Chondrocyte (in vitro differentiated cells): ENCODE results near the gene RASSF5. TPM values are rescaled to one million over a fixed set of nuclear protein-coding genes. Genes with fewer than 3 reads are reported as not detected.

ENCODE experiments used
- DNase-seq: peaks from one replicate; pipeline ENCODE4 v3.0.0; 2021; ENCODE audit warnings: mixed read lengths, low spot score
- H3K27ac Mint-ChIP-seq: one replicate; pipeline ENCODE4 v1.8.0; 2021; ENCODE audit warnings: mild to moderate bottlenecking, moderate library complexity, mixed read lengths; ENCODE audit not compliant: unreplicated experiment
- H3K27me3 Mint-ChIP-seq: 2 replicates; pipeline ENCODE4 v1.8.0; 2021; ENCODE audit warnings: low read depth, mixed read lengths
- H3K36me3 Mint-ChIP-seq: 2 replicates; pipeline ENCODE4 v1.8.0; 2021; ENCODE audit warnings: low read depth, mixed read lengths
- H3K4me1 Mint-ChIP-seq: 2 replicates; pipeline ENCODE4 v1.8.0; 2021; ENCODE audit warnings: low read depth, mild to moderate bottlenecking, mixed read lengths
- H3K4me3 Mint-ChIP-seq: one replicate; pipeline ENCODE4 v1.8.0; 2021; ENCODE audit warnings: mild to moderate bottlenecking, moderate library complexity, mixed read lengths; ENCODE audit not compliant: unreplicated experiment
- H3K9me3 Mint-ChIP-seq: 2 replicates; pipeline ENCODE4 v1.8.0; 2021; ENCODE audit warnings: low read depth, mixed read lengths
- total RNA-seq: library from RNA; stranded (reverse); gene quantifications from 3 replicates; pipeline ENCODE4 v1.2.1, GENCODE V29; 2021
- TF ChIP-seq, protein P1 (sequence below): fragments of 200-600 bp; sonication (generic); IDR thresholded peaks from 2 replicates; pipeline ENCODE4 v1.5.0; 2021; ENCODE audit warnings: antibody characterized with exemption, mild to moderate bottlenecking, moderate library complexity

Gene RASSF5
- total RNA-seq, 1 donor from 2014 or later: 0.27 TPM

DNA sequence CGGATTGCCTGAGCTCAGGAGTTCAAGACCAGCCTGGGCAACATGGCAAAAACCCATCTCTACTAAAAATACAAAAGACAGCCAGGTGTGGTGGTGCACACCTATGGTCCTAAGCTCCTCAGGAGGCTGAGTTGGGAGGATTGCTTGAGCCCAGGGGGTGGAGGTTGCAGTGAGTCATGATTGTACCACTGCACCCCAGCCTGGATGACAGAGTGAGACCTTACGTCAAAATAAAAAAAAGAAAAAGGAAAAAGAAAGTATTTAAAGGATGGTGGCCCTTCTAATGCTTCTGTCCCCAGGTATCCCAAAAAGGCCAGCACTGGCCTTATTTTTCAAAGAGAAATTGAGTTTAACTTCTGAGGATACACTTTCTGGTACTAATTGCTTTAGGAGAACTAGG, 35.3 kb upstream of the RASSF5 start:
- H3K27ac Mint-ChIP-seq: peak overlapping the region; percentile 51
- H3K9me3 Mint-ChIP-seq: no peaks in the 10 kb centered on the region
- TF ChIP-seq, protein P1, sequence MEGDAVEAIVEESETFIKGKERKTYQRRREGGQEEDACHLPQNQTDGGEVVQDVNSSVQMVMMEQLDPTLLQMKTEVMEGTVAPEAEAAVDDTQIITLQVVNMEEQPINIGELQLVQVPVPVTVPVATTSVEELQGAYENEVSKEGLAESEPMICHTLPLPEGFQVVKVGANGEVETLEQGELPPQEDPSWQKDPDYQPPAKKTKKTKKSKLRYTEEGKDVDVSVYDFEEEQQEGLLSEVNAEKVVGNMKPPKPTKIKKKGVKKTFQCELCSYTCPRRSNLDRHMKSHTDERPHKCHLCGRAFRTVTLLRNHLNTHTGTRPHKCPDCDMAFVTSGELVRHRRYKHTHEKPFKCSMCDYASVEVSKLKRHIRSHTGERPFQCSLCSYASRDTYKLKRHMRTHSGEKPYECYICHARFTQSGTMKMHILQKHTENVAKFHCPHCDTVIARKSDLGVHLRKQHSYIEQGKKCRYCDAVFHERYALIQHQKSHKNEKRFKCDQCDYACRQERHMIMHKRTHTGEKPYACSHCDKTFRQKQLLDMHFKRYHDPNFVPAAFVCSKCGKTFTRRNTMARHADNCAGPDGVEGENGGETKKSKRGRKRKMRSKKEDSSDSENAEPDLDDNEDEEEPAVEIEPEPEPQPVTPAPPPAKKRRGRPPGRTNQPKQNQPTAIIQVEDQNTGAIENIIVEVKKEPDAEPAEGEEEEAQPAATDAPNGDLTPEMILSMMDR: no peak
- H3K36me3 Mint-ChIP-seq: peaks cover 13% of the 10 kb centered on the region
- no peak for DNase-seq
- H3K4me3 Mint-ChIP-seq: no peak overlapping the region
- no peaks in the 10 kb centered on the region for H3K27me3 Mint-ChIP-seq
- H3K4me1 Mint-ChIP-seq: peaks cover 43% of the 10 kb centered on the region

DNA sequence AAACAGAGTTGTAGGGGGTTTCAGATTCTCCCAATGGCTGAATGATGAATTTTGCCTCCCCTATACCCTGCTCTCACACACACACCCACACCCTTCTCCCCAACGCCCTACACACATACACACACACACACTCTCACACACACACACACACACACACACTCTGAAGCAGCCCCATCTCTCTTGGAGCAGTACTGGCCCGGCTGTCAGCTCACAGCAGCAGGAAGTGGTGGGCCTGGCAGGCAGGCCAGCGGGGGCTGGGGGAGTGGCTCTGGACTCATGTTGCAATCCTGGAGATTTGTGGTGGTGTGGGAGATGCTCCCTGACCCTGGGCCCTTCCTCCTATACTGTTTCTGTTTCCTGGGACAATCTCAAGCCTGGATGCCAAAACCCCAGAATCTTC, 34.9 kb upstream of the RASSF5 start:
- Mint-ChIP-seq H3K4me1 (peaks cover 43% of the 10 kb centered on the region), H3K27me3 (no peaks in the 10 kb centered on the region), H3K4me3 (no peak overlapping the region), H3K27ac (no peak overlapping the region), H3K36me3 (peaks cover 13% of the 10 kb centered on the region), H3K9me3 (no peaks in the 10 kb centered on the region)
- DNase-seq: no peak
- TF ChIP-seq, protein P1: no peak

DNA sequence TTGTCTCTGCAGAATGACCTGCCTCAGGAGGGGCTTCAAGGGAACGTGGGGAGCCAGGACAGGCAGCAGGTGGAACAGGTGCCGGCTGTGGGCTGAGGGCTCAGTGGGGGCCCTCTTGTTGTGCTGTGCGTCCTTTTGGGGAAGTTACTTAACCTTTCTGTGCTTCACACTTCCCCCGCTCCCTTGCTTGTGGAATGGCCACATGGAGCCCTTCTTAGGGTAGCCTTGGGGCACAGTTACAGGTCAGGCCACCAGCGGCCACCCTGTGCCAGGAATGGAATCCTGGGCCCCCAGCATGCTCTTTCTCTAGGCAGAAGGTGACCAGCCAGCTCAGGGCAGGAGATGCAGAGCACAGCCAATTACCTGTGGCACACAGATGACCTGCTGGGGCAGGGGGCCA, 34.4 kb upstream of the RASSF5 start:
- Mint-ChIP-seq H3K36me3 (peaks cover 13% of the 10 kb centered on the region), H3K9me3 (no peaks in the 10 kb centered on the region), H3K27me3 (no peaks in the 10 kb centered on the region), H3K27ac (no peak overlapping the region), H3K4me3 (no peak overlapping the region), H3K4me1 (peaks cover 41% of the 10 kb centered on the region)
- TF ChIP-seq, protein P1: no peak
- no peak for DNase-seq

DNA sequence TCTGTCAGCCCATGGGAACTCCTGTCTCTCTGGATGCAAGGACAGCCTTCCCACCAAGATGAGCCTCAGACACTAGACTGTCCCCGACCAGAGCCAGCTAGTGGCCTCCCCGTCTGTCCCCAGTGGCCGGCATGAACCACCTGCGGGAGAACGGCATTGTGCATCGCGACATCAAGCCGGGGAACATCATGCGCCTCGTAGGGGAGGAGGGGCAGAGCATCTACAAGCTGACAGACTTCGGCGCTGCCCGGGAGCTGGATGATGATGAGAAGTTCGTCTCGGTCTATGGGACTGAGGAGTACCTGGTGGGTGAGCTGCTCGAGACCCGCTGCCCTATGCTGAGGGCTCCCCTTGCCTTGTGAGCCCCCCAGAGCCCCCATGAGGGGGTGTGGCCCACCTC, 31.3 kb upstream of the RASSF5 start:
- Mint-ChIP-seq H3K27me3 (no peaks in the 10 kb centered on the region), H3K9me3 (no peaks in the 10 kb centered on the region), H3K4me1 (peaks cover 37% of the 10 kb centered on the region), H3K36me3 (peaks cover 18% of the 10 kb centered on the region), H3K4me3 (no peak overlapping the region), H3K27ac (no peak overlapping the region)
- TF ChIP-seq, protein P1: no peak
- DNase-seq: no peak

DNA sequence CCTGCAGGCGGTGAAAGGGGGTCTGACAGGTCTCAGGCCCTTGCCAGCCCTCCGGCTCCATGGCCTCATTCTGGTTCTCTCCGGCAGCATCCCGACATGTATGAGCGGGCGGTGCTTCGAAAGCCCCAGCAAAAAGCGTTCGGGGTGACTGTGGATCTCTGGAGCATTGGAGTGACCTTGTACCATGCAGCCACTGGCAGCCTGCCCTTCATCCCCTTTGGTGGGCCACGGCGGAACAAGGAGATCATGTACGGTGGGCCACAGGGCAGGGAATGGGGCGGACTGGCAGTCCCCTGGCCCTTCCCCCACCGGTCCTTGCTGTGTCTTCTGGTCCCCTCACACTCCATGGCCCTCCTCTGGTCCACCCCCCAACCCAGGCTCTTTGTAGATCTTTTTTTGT, 30.7 kb upstream of the RASSF5 start:
- DNase-seq: no peak
- no peaks in the 10 kb centered on the region for H3K9me3 Mint-ChIP-seq
- H3K27me3 Mint-ChIP-seq: no peaks in the 10 kb centered on the region
- no peak overlapping the region for H3K4me3 Mint-ChIP-seq
- H3K27ac Mint-ChIP-seq: no peak overlapping the region
- H3K4me1 Mint-ChIP-seq: peaks cover 36% of the 10 kb centered on the region
- peaks cover 22% of the 10 kb centered on the region for H3K36me3 Mint-ChIP-seq
- TF ChIP-seq, protein P1: no peak
